Measurements from ENCODE around the gene PCBD1.

Gene PCBD1

GRCh38 chr10:70838270-70838805, 50.0 kb downstream of the PCBD1 start:
- no peak for DNase-seq (ENCODE audit: insufficient read length, low spot score)
- no peak for FAIRE-seq

GRCh38 chr10:70837660-70838059, 50.7 kb downstream of the PCBD1 start:
- no peak for TF ChIP-seq CTCF (IDR thresholded peaks at IDR 0.05; ENCODE audit: insufficient read depth, missing control alignments)
- no peak for FAIRE-seq
- no peak for DNase-seq (ENCODE audit: insufficient read length, low spot score)

More at GRCh38 chr10:70838270-70838805, 50.0 kb downstream of the PCBD1 start:
- no peak for TF ChIP-seq CTCF (IDR thresholded peaks at IDR 0.05; ENCODE audit: insufficient read depth, missing control alignments)

- no peak for TF ChIP-seq CTCF (IDR thresholded peaks at IDR 0.05; ENCODE audit: insufficient read depth, missing control alignments)
- FAIRE-seq = no peak
- DNase-seq (ENCODE audit: insufficient read length, low spot score) = no peak
Measured at GRCh38 chr10:70836319-70836718, 52.0 kb downstream of the PCBD1 start.

- FAIRE-seq (no peak), DNase-seq (ENCODE audit: insufficient read length, low spot score) (no peak)
- no peak for TF ChIP-seq CTCF (IDR thresholded peaks at IDR 0.05; ENCODE audit: insufficient read depth, missing control alignments)
Measured at GRCh38 chr10:70834441-70835151, 53.8 kb downstream of the PCBD1 start.

- FAIRE-seq (no peak), DNase-seq (ENCODE audit: insufficient read length, low spot score) (no peak)
- TF ChIP-seq CTCF (IDR thresholded peaks at IDR 0.05; ENCODE audit: insufficient read depth, missing control alignments) = no peak
Measured at GRCh38 chr10:70834021-70834420, 54.3 kb downstream of the PCBD1 start.

- FAIRE-seq = no peak
Measured at GRCh38 chr10:70833601-70834000, 54.8 kb downstream of the PCBD1 start.

More at GRCh38 chr10:70833601-70834000, 54.8 kb downstream of the PCBD1 start:
- TF ChIP-seq CTCF (IDR thresholded peaks at IDR 0.05; ENCODE audit: insufficient read depth, missing control alignments) = no peak
- no peak for DNase-seq (ENCODE audit: insufficient read length, low spot score)

All from D721Med (cell line).